ENCODE results near the gene TNNC1.

- TF ChIP-seq POLR2A (IDR thresholded peaks at IDR 0.05; ENCODE audit: low read depth, low read length) (no peak), POLR2AphosphoS5 (IDR thresholded peaks at IDR 0.05; ENCODE audit: low read depth, low read length) (no peak), TAF1 (IDR thresholded peaks at IDR 0.05; ENCODE audit: low read depth, low read length) (no peak), SPI1 (IDR thresholded peaks at IDR 0.05; ENCODE audit: low read depth, low read length) (no peak), POU2F2 (IDR thresholded peaks at IDR 0.05; ENCODE audit: low read depth, low read length) (no peak)
Observed at GRCh38 chr3:52407779-52408178, 46.1 kb downstream of the TNNC1 start.
